ENCODE measurements around the gene COG2.
"Not testable (repeated sequence)": the region's sequence is repeated elsewhere in the genome, so short reads cannot be mapped to it uniquely, and the experiment has no call there.

The COG2 gene, protein sequence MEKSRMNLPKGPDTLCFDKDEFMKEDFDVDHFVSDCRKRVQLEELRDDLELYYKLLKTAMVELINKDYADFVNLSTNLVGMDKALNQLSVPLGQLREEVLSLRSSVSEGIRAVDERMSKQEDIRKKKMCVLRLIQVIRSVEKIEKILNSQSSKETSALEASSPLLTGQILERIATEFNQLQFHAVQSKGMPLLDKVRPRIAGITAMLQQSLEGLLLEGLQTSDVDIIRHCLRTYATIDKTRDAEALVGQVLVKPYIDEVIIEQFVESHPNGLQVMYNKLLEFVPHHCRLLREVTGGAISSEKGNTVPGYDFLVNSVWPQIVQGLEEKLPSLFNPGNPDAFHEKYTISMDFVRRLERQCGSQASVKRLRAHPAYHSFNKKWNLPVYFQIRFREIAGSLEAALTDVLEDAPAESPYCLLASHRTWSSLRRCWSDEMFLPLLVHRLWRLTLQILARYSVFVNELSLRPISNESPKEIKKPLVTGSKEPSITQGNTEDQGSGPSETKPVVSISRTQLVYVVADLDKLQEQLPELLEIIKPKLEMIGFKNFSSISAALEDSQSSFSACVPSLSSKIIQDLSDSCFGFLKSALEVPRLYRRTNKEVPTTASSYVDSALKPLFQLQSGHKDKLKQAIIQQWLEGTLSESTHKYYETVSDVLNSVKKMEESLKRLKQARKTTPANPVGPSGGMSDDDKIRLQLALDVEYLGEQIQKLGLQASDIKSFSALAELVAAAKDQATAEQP

DNA sequence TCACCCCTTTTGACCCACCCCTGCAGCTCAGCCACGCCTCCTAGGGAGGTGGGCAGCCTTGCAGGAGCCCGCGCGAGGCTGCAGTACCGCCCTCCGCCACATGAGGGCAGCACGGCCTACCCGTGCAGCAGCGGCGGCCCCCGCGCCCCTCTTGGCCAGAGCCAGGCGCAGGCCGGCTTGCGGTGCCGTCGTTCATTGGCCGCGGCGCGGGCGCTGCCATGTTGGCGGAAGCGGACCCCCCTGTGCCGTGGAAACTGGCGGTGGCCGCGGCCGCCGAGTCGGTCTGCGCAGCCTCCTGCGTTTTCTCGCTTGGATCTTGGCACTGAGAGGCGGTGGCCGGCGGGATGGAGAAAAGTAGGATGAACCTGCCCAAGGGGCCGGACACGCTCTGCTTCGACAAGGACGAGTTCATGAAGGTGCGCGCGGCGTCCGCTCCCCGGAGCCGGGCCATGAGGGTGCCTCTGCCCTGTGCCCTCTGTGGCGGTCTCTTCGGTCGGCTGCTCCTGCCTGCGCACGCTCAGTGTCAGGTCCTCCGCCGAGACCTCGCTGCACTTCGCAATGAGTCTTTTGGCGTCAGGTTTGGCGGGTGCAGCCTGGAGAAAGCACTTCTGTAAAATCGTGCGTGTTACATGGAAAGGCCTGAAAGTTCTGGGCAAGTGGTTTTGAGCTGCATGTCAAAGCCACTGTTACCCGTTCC is at the start of gene COG2:
COG2 (plus strand) TSS at position 219 of the 697 bp plus-strand sequence; CDS start at position 345, 126 bp downstream.
- peak; percentile 90 for DNase-seq (ENCODE audit: low read depth)

DNA sequence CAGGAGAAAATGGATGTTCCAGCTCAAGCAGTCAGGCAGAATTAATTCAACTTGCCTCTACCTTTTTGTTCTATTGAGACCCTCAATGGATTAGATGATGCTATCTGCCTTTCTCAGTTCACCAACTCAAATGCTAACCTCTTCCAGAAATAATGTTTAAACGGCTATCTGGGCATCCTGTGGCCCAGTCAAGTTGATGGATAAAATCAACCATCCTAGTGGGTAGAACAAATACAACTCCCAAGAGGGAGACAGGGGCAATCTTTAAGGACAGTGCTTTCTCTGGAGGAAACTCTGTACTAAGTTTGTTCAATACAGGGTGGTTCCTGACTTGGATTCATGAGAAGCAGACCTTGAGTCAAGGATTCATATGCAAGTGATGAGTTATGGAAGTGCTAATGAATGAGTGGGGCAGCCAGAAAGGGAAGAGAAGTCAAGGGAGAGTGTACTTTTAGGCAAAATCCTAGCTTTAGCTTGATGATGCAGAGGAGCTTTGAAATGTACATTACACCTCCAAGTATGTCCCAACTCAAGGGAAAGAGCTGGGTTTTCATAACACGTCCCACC is 49.4 kb upstream of the COG2 start:
- DNase-seq (ENCODE audit: low read depth): no peak

DNA sequence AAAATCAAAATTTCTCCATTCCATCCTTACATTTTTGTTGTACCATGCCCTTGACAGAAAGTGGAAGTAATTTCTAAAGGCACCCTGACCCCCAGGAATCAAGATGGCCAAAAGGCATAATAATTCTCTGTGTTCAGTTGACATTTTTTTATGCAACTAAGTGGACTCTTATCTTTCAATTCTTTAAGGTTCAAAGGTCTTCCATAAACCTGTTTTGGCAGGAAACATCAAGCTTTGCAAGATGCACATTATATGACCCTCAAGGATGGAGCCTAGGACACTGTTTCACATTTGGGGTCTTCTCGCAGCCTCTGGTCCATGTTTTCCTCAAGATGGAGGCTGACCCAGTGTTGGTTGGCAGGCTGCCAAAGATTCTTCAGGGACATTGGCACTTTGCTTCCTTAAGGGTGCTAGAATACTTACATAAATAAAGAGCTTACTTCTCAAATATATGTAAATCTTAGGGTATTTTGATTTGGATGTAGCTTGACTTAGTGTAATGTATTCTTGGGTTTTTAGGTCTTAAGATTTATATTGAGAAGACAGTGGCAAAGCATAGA is 48.0 kb upstream of the COG2 start:
- no peak for DNase-seq (ENCODE audit: low read depth)

DNA sequence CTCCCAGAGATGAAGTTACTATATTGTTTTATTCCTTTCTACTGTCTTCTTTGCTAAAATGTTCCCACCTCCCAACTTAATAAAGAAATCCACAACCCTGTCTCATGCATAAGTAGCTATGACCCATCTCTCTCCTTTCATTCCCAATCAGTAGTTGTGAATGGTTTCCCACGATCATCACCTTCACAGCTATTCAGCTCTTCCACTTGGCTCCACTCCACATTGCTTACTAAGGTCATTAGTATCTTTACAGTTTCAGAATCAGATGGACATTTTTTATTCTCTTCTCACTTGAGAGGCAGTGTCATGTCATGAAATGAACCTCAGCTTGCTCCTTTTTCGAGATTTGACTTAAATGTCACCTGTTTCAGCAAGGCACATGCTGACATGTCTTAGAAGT is 47.1 kb upstream of the COG2 start:
- DNase-seq (ENCODE audit: low read depth): no peak

DNA sequence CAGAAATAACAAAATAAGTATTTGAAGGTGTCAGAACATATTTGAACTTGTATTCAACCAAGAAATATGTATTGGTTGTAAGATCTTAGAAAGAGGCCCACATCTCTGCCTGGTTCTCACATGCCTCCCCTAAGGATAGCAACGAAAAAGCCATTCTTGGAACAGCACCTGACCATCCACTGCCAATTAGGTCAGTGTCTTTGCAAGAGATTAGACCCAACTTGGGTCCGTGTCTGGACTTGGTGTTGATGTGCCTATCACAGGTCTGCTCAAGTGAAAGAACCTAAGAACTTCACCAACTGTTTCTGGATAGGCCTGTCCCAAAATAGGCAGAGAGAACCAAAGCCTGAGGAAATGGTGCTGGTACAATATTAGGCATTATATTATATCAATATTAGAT is 46.0 kb upstream of the COG2 start:
- DNase-seq (ENCODE audit: low read depth): no peak

DNA sequence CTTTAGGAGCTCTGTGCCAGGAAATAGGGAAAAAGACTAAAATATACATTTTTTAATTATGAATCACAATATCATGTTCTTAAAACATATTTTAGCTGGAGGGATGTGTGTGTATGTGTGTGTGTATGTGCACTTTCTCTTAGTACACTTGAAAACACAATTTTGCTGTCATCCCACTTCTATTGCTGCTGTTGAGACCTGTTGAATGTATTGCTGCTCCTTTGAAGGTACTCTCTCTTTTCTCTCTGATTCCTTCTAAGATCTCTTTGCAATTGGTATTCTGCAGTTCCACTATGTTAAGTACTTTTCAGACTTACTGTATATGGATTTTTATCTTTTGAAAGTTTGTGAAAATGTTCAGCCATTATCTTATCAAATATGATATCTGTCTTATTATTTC is 43.5 kb upstream of the COG2 start:
- DNase-seq (ENCODE audit: low read depth): no peak

DNA sequence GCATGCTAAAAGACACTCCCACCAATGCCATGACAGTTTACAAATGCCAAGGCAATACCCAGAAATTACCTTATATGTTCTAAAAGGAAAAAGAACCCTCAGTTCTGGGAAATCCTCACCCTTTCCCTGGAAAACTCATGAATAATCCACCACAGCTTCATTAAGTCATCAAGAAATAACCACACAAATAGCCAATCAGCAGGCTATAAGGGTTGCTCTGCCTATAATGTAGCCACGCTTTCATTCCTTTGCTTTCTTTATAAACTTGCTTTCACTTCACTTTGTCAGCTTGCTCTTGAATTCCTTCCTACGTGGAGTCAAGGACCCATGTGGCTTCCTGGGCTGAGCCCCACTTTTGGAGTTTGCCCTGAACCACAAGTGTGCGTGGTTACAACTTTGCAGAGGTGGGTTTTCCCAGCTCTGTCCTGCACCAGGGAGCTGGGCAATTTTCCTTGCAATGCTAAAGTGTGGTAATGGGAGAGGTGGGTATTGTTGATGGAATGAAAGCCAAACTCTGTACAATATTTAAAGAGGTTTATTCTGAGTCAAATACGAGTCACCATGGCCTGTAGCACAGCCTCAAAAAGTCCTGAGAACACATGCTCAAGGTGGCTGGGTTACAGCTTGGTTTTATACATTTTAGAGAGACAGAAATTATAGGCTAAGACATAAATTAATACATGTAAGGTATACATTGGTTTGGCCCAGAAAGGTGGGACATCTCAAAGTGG is 42.2 kb upstream of the COG2 start:
- no peak for DNase-seq (ENCODE audit: low read depth)

DNA sequence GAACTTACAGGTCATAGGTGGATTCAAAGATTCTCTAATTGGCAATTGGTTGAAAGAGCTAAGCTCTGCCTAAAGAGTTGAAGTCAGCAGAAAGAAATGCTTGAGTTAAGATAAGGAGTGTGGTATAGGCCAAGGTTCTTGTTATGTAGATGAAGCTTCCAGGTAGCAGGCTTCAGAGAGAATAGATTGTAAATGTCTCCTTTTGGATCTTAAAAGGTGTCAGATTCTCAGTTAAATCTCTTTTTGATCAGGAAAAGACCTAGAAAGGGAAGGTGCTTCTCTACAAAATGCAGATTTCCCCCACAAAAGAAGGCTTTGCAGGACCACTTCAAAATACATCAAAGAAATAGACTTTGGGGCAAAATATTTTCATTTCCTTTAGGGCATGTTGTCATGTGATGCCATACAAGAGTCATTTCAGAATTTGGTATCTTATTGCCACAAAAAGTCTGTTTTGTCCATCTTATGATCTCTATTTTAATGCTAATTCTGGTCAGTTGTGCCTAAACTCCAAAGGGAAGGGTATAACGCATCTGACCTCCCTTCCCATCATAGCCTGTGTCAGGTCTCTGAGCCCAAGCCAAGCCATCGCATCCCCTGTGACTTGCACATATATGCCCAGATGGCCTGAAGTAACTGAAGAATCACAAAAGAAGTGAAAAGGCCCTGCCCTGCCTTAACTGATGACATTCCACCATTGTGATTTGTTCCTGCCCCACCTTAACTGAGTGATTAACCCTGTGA is 41.5 kb upstream of the COG2 start:
- not testable (repeated sequence) for DNase-seq (ENCODE audit: low read depth)

DNA sequence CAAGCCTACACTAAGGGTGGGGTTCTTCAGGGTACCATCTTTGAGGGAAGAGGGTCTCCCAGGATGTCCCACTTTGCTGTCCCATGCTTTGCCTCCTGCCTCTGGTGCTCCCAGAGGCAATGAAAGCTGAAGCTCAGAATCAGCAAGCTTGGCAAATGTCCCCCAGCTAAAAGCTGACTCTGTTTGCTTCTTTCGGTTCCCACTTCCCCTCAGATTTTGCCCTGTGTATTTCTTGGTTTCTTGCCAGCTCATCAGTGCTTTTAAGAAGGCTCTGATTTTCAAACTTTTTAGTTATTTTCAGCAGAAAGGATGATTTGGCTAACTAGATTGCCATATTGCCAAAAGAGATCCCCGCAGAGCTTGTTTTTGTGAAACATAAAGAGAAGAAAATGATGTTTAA is 33.1 kb upstream of the COG2 start:
- no peak for DNase-seq (ENCODE audit: low read depth)

DNA sequence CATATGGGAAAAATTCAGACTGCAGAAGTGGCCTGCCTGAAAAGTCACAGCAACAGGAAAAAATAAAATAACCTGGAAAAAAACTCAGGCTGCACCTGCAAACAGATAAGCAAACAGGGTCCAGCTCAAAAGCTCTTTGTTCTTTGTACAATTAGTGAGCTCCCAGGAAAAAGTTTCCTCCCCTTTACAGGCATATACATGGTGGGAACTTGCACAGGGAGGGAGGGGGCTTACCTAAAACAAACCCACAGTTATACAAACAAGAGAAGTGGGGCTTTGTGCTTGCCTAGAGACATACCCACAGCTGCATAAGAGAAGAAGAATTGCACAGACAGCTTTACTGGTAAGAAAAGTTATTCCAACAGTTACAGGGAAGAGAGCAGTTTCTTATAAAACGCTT is 31.7 kb upstream of the COG2 start:
- no peak for DNase-seq (ENCODE audit: low read depth)

DNA sequence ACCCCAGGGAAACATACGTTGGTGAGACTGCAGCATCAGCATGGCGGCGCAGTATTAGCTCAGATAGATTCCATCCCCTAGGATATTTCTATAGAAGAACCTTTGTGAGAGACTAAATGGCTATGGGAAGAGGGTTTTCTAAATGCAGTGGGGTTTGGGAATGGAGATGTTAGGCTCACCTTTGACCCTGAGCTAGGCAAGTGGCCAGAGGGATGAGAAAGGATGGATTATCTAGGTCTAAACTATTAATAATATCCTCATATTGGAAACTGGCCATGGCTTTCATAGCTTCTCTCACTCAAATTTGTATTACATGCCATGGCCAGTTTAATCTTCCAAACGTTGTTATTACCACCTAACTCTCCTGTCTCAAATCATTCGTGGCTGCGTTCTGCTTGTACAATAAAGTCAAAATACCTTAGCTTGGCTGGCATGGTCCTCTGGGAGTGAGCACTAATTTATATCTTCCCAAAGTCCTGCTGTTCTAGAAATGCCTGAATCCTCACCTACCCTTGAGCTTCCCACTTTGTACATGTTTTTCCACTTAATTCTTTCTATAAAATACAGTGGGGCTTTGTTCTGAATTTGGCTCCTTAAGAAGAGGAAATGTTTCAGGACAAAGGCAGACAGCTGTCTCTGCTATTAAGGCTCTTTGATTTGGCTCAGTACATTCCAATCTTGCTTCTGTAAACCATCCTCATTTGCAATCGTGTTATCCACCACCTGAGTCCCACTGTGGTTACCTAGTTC is 31.0 kb upstream of the COG2 start:
- no peak for DNase-seq (ENCODE audit: low read depth)

DNA sequence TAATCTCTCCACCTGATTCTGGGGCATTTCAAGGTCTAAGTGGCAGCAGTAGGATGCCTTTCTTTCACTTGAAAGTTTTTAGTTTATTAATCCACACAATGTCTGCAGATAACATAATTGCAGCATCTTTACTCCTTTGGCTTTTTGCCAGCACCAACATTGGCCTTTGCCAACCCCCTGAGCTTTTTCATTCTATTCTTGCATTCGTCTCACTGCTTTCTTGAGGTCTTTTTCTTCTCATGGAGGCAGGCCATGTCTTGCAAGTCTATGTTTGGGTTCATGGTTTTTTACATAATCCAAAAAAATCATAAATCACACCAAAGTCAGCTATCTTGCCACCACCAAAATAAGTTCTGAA is 30.4 kb upstream of the COG2 start:
- no peak for DNase-seq (ENCODE audit: low read depth)

DNA sequence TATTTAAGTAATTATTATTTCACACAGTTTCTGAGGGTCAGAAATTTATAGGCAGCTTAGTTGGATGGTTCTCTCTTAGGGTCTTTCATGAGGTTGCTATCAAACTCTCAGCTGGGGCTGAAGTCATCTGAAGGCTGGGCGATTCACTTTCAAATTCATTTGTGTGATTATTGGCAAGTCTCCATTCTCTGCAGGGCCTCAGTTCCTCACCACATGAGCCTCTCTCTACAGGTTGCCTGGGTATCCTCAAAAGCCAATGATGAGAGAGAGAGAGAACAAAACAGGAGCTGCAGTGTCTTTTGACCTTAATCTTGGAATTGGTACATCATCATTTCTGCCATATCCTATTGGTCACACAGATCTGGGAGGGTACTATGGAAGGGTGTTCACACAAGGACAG is 29.6 kb upstream of the COG2 start:
- DNase-seq (ENCODE audit: low read depth): no peak

DNA sequence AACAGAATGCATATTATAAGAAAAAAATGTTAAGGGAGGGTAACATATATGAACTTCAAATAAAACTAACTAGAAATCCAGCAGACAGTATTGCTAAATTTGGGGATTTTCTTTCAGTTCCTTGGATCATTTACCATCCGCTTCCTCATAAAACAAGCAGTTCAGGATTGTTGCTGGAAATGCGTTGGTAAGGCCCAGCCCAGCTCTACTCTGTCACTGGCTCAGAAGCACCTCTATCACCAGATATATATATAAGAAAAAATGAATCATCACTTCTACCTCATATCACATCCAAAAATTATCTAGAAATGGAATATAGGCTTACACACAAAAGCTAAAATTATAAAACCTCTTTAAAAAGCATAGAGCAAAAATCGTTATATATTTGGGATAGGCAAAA is 28.2 kb upstream of the COG2 start:
- DNase-seq (ENCODE audit: low read depth): no peak

DNA sequence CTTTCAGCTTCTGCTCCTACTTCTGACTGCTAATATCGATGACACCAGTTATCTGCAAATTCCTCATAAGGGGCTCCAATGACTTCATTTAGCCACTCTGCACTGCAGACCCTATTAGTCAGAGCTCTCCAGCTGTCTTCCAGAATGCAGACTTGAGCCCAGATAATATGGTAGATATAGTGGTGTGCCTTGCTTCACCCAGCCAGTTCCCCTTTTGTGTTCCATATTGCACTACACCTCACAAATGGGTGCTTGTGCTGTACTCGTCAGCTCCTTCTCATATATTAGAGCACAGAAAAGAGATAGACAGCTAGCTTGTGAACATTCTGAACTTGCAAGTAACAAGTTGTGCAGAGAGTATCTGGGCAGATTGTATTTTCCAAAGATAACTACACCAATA is 23.7 kb upstream of the COG2 start:
- no peak for DNase-seq (ENCODE audit: low read depth)

DNA sequence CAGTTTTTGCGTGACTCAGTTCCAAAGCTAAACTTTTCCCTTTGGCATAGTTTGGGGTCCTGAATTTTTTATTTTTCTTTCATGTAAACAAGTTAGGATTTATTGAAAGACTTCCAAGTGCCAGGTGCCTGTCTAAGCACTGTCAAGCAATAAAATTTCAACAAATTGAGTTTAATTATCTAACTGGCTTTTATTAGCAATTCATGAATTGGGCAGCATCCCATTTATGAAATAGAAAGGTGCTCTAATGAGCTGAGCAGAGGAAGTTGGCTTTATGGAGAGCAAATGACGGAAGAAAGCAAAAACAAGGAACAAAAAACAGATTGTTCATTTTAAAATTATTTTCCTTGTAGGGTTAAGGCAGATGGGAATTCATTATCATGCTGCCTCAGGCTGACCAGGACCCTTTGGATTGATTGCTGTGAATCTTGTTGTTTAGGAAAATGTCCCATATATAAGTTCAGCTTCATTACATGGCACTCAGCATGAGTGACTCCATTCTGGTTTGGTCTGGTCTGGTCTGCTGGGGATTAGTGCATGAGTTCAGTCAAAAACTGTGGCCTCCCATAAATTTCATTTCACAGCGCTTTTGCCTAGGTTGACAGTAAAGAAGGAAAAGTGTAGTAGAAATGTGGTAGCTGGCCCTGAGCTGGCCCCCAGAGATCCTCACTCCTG is 21.5 kb upstream of the COG2 start:
- DNase-seq (ENCODE audit: low read depth): no peak

DNA sequence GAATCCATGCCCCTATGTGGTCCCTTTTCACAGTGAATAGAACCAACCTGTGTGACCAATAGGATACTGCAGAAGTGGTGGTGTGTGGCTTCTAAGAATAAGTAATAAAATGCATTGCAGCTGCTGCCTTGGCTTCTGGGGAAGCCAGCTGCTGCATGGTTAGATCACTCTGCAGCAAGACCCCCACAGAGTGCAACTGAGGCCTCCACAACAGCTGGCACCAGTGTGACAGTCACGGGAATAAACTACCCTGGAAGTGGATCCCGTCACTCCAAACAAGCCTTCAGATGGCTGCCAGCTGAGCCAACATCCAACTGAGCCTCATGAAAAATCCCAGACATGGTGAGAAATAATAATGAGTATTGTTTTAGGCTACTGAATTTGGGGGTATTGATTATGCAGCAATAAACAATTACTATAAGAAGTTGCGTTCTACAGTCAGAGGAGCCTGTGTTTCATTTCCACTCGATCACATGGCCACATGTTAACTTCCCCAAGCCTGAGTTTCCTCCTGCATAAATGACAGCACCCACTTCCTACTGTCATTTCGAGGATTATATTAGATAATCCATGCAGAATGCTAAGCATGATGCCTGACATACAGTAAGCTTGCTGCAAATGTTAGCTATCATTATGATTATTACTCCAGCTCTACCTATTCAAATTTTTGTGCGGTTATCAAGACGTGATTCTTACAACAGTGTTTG is 20.8 kb upstream of the COG2 start:
- no peak for DNase-seq (ENCODE audit: low read depth)

DNA sequence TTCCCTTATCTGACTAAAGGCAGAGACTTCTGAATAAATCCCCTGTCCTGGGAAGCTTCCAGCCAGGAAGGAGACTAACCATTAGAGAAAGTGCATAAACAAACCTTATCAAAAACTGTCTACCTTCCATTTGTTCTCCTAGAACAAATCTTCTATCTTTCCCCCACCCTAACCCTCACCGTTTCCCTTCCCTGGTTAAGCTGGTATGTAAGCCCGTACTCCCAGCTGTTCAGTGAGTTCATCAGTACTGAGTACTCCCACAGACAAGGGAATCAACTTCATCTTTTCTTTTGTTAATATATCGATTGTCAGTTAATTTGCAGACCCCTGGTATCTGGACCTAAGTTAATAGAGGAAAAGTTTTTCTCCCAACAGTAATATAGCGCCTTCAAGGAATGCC is 20.1 kb upstream of the COG2 start:
- DNase-seq (ENCODE audit: low read depth): no peak

DNA sequence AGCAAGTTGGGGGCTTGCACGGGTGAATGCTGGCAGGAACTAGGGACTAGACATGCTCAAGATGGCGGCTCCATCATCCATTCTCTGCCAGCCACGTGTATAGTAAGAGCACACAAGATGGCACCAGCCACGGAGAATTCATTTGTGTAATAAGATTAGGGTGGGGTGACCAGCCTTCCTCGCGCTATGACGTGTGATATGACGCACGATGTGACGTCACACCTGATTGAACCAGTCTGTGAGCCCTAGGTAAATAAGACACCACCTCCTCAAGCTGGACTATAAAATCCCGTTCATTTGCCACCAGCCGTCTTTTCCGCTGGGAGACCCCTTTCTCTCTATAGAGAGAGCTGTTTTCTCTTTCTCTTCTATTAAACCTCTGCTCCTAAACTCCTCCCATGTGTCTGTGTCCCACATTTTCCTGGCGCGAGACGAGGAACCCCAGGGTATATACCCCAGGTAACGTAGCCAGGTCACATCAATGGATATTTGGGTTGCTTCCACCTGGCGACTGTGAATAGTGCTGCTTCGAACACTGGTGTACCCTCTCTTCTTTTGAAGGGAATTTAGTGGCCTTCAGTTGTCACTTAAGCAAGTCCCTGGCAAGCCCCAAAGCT is 18.1 kb upstream of the COG2 start:
- DNase-seq (ENCODE audit: low read depth): no peak

Measured in ELR (cell line).